Stimulated activated CD4-positive, alpha-beta T cell treated with anti-CD3 and anti-CD28 coated beads, TNF-alpha, amount 100 ng/mL, for 24 hours (primary cell): ENCODE results near the gene KLF15.

ENCODE experiments used
- DNase-seq, 3 experiments: peaks; one replicate each; pipeline ENCODE4 v3.0.0-alpha.2; 2020; ENCODE audit warnings: low read depth in 3 of 3

KLF15 gene

GRCh38 chr3:126360714-126361060 is 3.5 kb upstream of the KLF15 start:
- DNase-seq: no peak

- no peak for DNase-seq
These were observed 3.0 kb upstream of the KLF15 start for GRCh38 chr3:126360046-126360713.

- DNase-seq: no peak
These were observed 1.6 kb upstream of the KLF15 start for GRCh38 chr3:126358816-126359181.

GRCh38 chr3:126358038-126358815 is 1.0 kb upstream of the KLF15 start:
- DNase-seq: no peak

GRCh38 chr3:126356373-126357264 is 589 bp downstream of the KLF15 start:
- DNase-seq: no peak

GRCh38 chr3:126355777-126356372 is 1.3 kb downstream of the KLF15 start:
- no peak for DNase-seq

GRCh38 chr3:126355251-126355650 is 2.0 kb downstream of the KLF15 start:
- no peak for DNase-seq

GRCh38 chr3:126354776-126355175 is 2.4 kb downstream of the KLF15 start:
- no peak for DNase-seq

- no peak for DNase-seq
These were observed 3.4 kb downstream of the KLF15 start for GRCh38 chr3:126353694-126354321.

GRCh38 chr3:126352476-126353454 is 4.4 kb downstream of the KLF15 start:
- DNase-seq: no peak

GRCh38 chr3:126351771-126352475 is 5.3 kb downstream of the KLF15 start:
- DNase-seq: no peak

- no peak for DNase-seq
These were observed 6.0 kb downstream of the KLF15 start for GRCh38 chr3:126351086-126351770.

- no peak for DNase-seq
These were observed 6.6 kb downstream of the KLF15 start for GRCh38 chr3:126350502-126351085.

- no peak for DNase-seq
These were observed 7.4 kb downstream of the KLF15 start for GRCh38 chr3:126349611-126350501.

- no peak for DNase-seq
These were observed 8.1 kb downstream of the KLF15 start for GRCh38 chr3:126349071-126349470.

- no peak for DNase-seq
These were observed 8.8 kb downstream of the KLF15 start for GRCh38 chr3:126348308-126348920.

GRCh38 chr3:126347543-126348161 is 9.6 kb downstream of the KLF15 start:
- DNase-seq: no peak
